ENCODE measurements around the gene DNAJC22. TPM values are rescaled to one million over a fixed set of nuclear protein-coding genes. Genes with fewer than 3 reads are reported as not detected.

DNAJC22 gene
- total RNA-seq, 6 experiments from 2014 or later = 36.5 to 49.1 (median 43.7) TPM

- Histone ChIP-seq H3K4me1 (no peaks in the 10 kb centered on the region), H3K27ac (no peak overlapping the region), H3K4me3 (no peak overlapping the region), H3K9me3 (no peaks in the 10 kb centered on the region), H3K27me3 (no peaks in the 10 kb centered on the region), H3K36me3 (peaks cover 0 to 6% (median 0%) of the 10 kb centered on the region in 4 donors)
- DNase-seq = no peak
- intact Hi-C loops (cut with DNase I) = loop anchor here in 1 of 2 donors (10.0 kb wide), 1 partner anchor 158 kb away; no protein-coding TSS in a partner anchor
- 3% methylated on average over 3 of the region's 3 CpGs for WGBS (ENCODE audit: insufficient coverage, low coverage, low lambda C conversion rate, missing lambda C conversion rate)
- peak in 3 of 4 donors; percentile 11 to 59 (median 43) for ATAC-seq
- no peak for TF ChIP-seq POLR2A (IDR thresholded peaks at IDR 0.05)
- peak; percentile 46 to 56 (median 51) for TF ChIP-seq CTCF (IDR thresholded peaks at IDR 0.05)
Observed at GRCh38 chr12:49357103-49357678, 10.5 kb downstream of the DNAJC22 start.

GRCh38 chr12:49358483-49359141 is 11.9 kb downstream of the DNAJC22 start:
- H3K36me3 ChIP-seq = no peaks in the 10 kb centered on the region
- WGBS (ENCODE audit: insufficient coverage, low coverage, low lambda C conversion rate, missing lambda C conversion rate) = 16% methylated on average over 7 of the region's 7 CpGs
- no peak overlapping the region for H3K4me3 ChIP-seq
- no peaks in the 10 kb centered on the region for H3K4me1 ChIP-seq
- no peak for TF ChIP-seq POLR2A (IDR thresholded peaks at IDR 0.05)
- peak; percentile 64 to 83 (median 69) for TF ChIP-seq CTCF (IDR thresholded peaks at IDR 0.05)
- no peaks in the 10 kb centered on the region for H3K9me3 ChIP-seq
- intact Hi-C loops (cut with DNase I) = loop anchor here in 1 of 2 donors (10.0 kb wide), 1 partner anchor 156 kb away; no protein-coding TSS in a partner anchor
- H3K27me3 ChIP-seq = no peaks in the 10 kb centered on the region
- peak; percentile 84 to 95 (median 86) for ATAC-seq
- no peak for DNase-seq
- no peak overlapping the region for H3K27ac ChIP-seq

GRCh38 chr12:49359671-49360070 is 13.0 kb downstream of the DNAJC22 start:
- no peaks in the 10 kb centered on the region for H3K36me3 ChIP-seq
- no peak for DNase-seq
- no peaks in the 10 kb centered on the region for H3K27me3 ChIP-seq
- H3K4me1 ChIP-seq = no peaks in the 10 kb centered on the region
- no peaks in the 10 kb centered on the region for H3K9me3 ChIP-seq
- TF ChIP-seq CTCF (IDR thresholded peaks at IDR 0.05) (no peak), POLR2A (IDR thresholded peaks at IDR 0.05) (no peak)
- ATAC-seq = no peak
- no peak overlapping the region for H3K4me3 ChIP-seq
- 89% methylated on average over 6 of the region's 7 CpGs for WGBS (ENCODE audit: insufficient coverage, low coverage, low lambda C conversion rate, missing lambda C conversion rate)
- no peak overlapping the region for H3K27ac ChIP-seq
- intact Hi-C loops (cut with DNase I) = loop anchor here (10.0 kb wide), 1 partner anchor 155 kb away; no protein-coding TSS in a partner anchor

GRCh38 chr12:49362077-49362476 is 15.4 kb downstream of the DNAJC22 start:
- no peaks in the 10 kb centered on the region for H3K9me3 ChIP-seq
- 88% methylated on average over 1 of the region's 1 CpG for WGBS (ENCODE audit: insufficient coverage, low coverage, low lambda C conversion rate, missing lambda C conversion rate)
- intact Hi-C loops (cut with DNase I) = loop anchor here in 1 of 2 donors (10.0 kb wide), 1 partner anchor 153 kb away; no protein-coding TSS in a partner anchor
- no peak overlapping the region for H3K4me3 ChIP-seq
- peaks cover 0 to 8% (median 0%) of the 10 kb centered on the region in 4 donors for H3K4me1 ChIP-seq
- no peaks in the 10 kb centered on the region for H3K36me3 ChIP-seq
- TF ChIP-seq POLR2A (IDR thresholded peaks at IDR 0.05) (no peak), CTCF (IDR thresholded peaks at IDR 0.05) (no peak)
- no peak for DNase-seq
- no peak for ATAC-seq
- H3K27ac ChIP-seq = no peak overlapping the region
- H3K27me3 ChIP-seq = no peaks in the 10 kb centered on the region

Measured in right lobe of liver (tissue), 6 donors.